Hematopoietic multipotent progenitor cell treated with erythropoietin and hydrocortisone succinate and interleukin-3 and kit ligand, for 4 days (in vitro differentiated cells): Measurements from ENCODE around the gene CAPS.
"Not testable (repeated sequence)": the region's sequence is repeated elsewhere in the genome, so short reads cannot be mapped to it uniquely, and the experiment has no call there.

Source experiments
- DNase-seq: peaks from one replicate; pipeline ENCODE4 v3.0.0-alpha.2; 2015

CAPS gene

GRCh38 chr19:5913739-5914357 lies at the start of gene CAPS:
TSS of gene CAPS (plus strand) at chr19:5914254. CDS start at chr19:5914407, 153 bp downstream.
- DNase-seq: no peak

- no peak for DNase-seq
These were observed 49.1 kb upstream of the CAPS start for GRCh38 chr19:5864725-5865486.

- DNase-seq: no peak
These were observed 48.3 kb upstream of the CAPS start for GRCh38 chr19:5865772-5866171.

- no peak for DNase-seq
These were observed 46.6 kb upstream of the CAPS start for GRCh38 chr19:5867201-5868136.

GRCh38 chr19:5870986-5871394 lies 43.1 kb upstream of the CAPS start:
- DNase-seq: no peak

- no peak for DNase-seq
These were observed 40.3 kb upstream of the CAPS start for GRCh38 chr19:5873617-5874199.

GRCh38 chr19:5874496-5874895 lies 39.6 kb upstream of the CAPS start:
- not testable (repeated sequence) for DNase-seq

GRCh38 chr19:5877427-5877826 lies 36.6 kb upstream of the CAPS start:
- no peak for DNase-seq

GRCh38 chr19:5877882-5878281 lies 36.2 kb upstream of the CAPS start:
- no peak for DNase-seq

- no peak for DNase-seq
These were observed 33.9 kb upstream of the CAPS start for GRCh38 chr19:5880196-5880595.

GRCh38 chr19:5880604-5881078 lies 33.4 kb upstream of the CAPS start:
- DNase-seq: no peak

GRCh38 chr19:5881543-5882299 lies 32.3 kb upstream of the CAPS start:
- DNase-seq: no peak

GRCh38 chr19:5882421-5882968 lies 31.6 kb upstream of the CAPS start:
- DNase-seq: no peak

GRCh38 chr19:5883157-5883873 lies 30.7 kb upstream of the CAPS start:
- DNase-seq: not testable (repeated sequence)

- DNase-seq: not testable (repeated sequence)
These were observed 29.8 kb upstream of the CAPS start for GRCh38 chr19:5884065-5884811.

- no peak for DNase-seq
These were observed 24.6 kb upstream of the CAPS start for GRCh38 chr19:5889288-5889971.

- DNase-seq: no peak
These were observed 24.0 kb upstream of the CAPS start for GRCh38 chr19:5890099-5890498.

GRCh38 chr19:5891572-5891937 lies 22.5 kb upstream of the CAPS start:
- no peak for DNase-seq

- DNase-seq: peak; percentile 62
These were observed 21.9 kb upstream of the CAPS start for GRCh38 chr19:5891938-5892771.
